Keratinocyte (primary cell): Measurements from ENCODE around the gene KIF24. TPM values are rescaled to one million over a fixed set of nuclear protein-coding genes. Genes with fewer than 3 reads are reported as not detected.
A peak's percentile ranks its signal among the peaks of the same experiment; 100 is the strongest.

ENCODE experiments used
- DNase-seq: peaks from one replicate; pipeline ENCODE4 v3.0.0-alpha.2; 2011; ENCODE audit warnings: low read depth, missing footprints, low spot score
- FAIRE-seq: peaks from 2 replicates; lab custom pipeline; 2011; peaks lifted over from hg19 to GRCh38; lab: Jason Lieb, UNC
- H2AFZ ChIP-seq: 2 replicates; pipeline ENCODE4 v1.6.0; 2012; ENCODE audit warnings: low read length, control low read depth, inconsistent platforms; ENCODE audit not compliant: control insufficient read depth
- H3K27ac ChIP-seq: 2 replicates; pipeline ENCODE4 v1.5.1; 2011; ENCODE audit warnings: low read length; ENCODE audit not compliant: control insufficient read depth, insufficient read depth
- H3K27me3 ChIP-seq: 3 replicates; pipeline ENCODE4 v1.6.0; 2011; ENCODE audit warnings: low read length; ENCODE audit not compliant: control insufficient read depth, insufficient read depth; ENCODE audit errors: extremely low read depth
- H3K36me3 ChIP-seq, 2 experiments: 2 replicates in 1 of 2; 3 replicates in 1 of 2; pipeline ENCODE4 v1.5.1; 2011; ENCODE audit warnings: low read length in 2 of 2, mild to moderate bottlenecking in 1 of 2; ENCODE audit not compliant: control insufficient read depth in 2 of 2, insufficient read depth in 2 of 2; ENCODE audit errors: extremely low read depth in 1 of 2
- H3K4me1 ChIP-seq: 3 replicates; pipeline ENCODE4 v1.5.1; 2011; ENCODE audit warnings: low read length; ENCODE audit not compliant: control insufficient read depth, insufficient read depth; ENCODE audit errors: extremely low read depth
- H3K4me2 ChIP-seq: 3 replicates; pipeline ENCODE4 v1.6.0; 2011; ENCODE audit warnings: low read depth, low read length; ENCODE audit not compliant: control insufficient read depth, insufficient read depth; ENCODE audit errors: extremely low read depth
- H3K4me3 ChIP-seq, 3 experiments: fragments of 200-600 bp in 1 of 3; sonication (generic) in 1 of 3; 2 replicates in 2 of 3; 3 replicates in 1 of 3; pipeline ENCODE4 v1.5.1; 2011 to 2016; ENCODE audit warnings: low read length in 3 of 3, mild to moderate bottlenecking in 3 of 3, control low read depth in 2 of 3, inconsistent platforms in 1 of 3, low read depth in 1 of 3, mixed read lengths in 1 of 3, mixed run types in 1 of 3, moderate library complexity in 1 of 3; ENCODE audit not compliant: control insufficient read depth in 2 of 3, insufficient read depth in 2 of 3; ENCODE audit errors: extremely low read depth in 1 of 3
- H3K79me2 ChIP-seq: 2 replicates; pipeline ENCODE4 v1.6.0; 2012; ENCODE audit warnings: low read length; ENCODE audit not compliant: control insufficient read depth, insufficient read depth
- H3K9ac ChIP-seq: 3 replicates; pipeline ENCODE4 v1.6.0; 2011; ENCODE audit warnings: low read length; ENCODE audit not compliant: control insufficient read depth, insufficient read depth; ENCODE audit errors: extremely low read depth
- H3K9me1 ChIP-seq: 3 replicates; pipeline ENCODE4 v1.6.0; 2011; ENCODE audit warnings: low read length; ENCODE audit not compliant: control insufficient read depth, insufficient read depth; ENCODE audit errors: extremely low read depth
- H3K9me3 ChIP-seq: 2 replicates; pipeline ENCODE4 v1.5.1; 2012; ENCODE audit warnings: low read depth, low read length; ENCODE audit not compliant: control insufficient read depth
- H4K20me1 ChIP-seq: 3 replicates; pipeline ENCODE4 v1.6.0; 2011; ENCODE audit warnings: low read length; ENCODE audit not compliant: control insufficient read depth, insufficient read depth; ENCODE audit errors: extremely low read depth
- EZH2 ChIP-seq: IDR thresholded peaks from one replicate; pipeline ENCODE4 v1.6.1; 2012; ENCODE audit warnings: inconsistent platforms, mild to moderate bottlenecking, low read length, moderate library complexity
- dilution Hi-C: fragments of 300-500 bp; cut with MboI; formaldehyde crosslinking; loops from one replicate; pipeline ENCODE4 v1.7.0; 2020; ENCODE audit warnings: low sequenced_read_pairs; ENCODE audit not compliant: extremely low pct_ligation_motif_present
- polyA plus RNA-seq, 5 experiments: library from polyadenylated mRNA; depleted of rRNA in 3 of 5; stranded (reverse) in 3 of 5; stranded (forward) in 1 of 5; unstranded in 1 of 5; fragments of >200 nt; gene quantifications; 1 replicate in 1 of 5; 2 replicates in 3 of 5; 3 replicates in 1 of 5; pipeline versions ENCODE4 v1.2.1 to v1.2.3, GENCODE V29; 2011 to 2012; ENCODE audit warnings: missing spikeins in 2 of 5, low read depth in 1 of 5, low replicate concordance in 1 of 5
- TF ChIP-seq, protein P1 (sequence below), 3 experiments: IDR thresholded peaks in 1 of 3; conservative IDR thresholded peaks in 1 of 3; optimal IDR thresholded peaks in 1 of 3; 2 replicates in 2 of 3; 3 replicates in 1 of 3; pipeline versions ENCODE3 to v1.5.1; 2011; ENCODE audit warnings: low read length in 3 of 3, mild to moderate bottlenecking in 3 of 3, moderate library complexity in 2 of 3, control low read depth in 1 of 3, inconsistent platforms in 1 of 3; ENCODE audit not compliant: insufficient read depth in 2 of 3; ENCODE audit errors: extremely low read depth in 1 of 3

Gene KIF24
- polyA plus RNA-seq, 1 donor (not counting 4 experiments of a cell fraction or from before 2014, with no cell fraction given): 1.8 TPM

DNA sequence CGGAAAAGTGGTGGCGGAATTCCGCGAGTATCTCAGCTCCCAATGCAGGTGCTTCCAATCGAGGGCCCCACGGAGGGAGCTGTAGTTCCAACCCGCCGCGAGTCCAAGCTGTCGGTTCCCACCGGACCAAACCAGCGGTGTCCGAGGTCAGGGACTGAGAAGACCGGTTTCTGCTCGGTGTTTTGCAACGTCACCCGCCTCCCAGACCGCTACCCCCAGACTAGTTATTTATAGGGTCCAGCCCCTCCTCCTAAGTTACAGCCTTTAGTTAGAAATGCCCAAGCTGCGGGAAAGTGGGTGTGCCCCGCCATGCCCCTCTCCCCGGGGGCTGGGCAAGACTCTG lies 48.3 kb upstream of the KIF24 start:
- Histone ChIP-seq H3K9me1 (no peaks in the 10 kb centered on the region), H2AFZ (peak overlapping the region; percentile 98), H3K9ac (peak overlapping the region; percentile 71), H3K27ac (no peak overlapping the region), H3K27me3 (peaks cover 16% of the 10 kb centered on the region), H3K79me2 (no peaks in the 10 kb centered on the region), H3K4me2 (peak overlapping the region; percentile 99), H3K4me1 (peaks cover 40% of the 10 kb centered on the region), H3K36me3 (no peaks in the 10 kb centered on the region), H3K9me3 (no peaks in the 10 kb centered on the region), H4K20me1 (peaks cover 4% of the 10 kb centered on the region), H3K4me3 (peak overlapping the region; percentile 70 to 74 (median 73))
- DNase-seq: no peak
- FAIRE-seq: no peak
- dilution Hi-C loops: no loop called here
- TF ChIP-seq, protein P1, sequence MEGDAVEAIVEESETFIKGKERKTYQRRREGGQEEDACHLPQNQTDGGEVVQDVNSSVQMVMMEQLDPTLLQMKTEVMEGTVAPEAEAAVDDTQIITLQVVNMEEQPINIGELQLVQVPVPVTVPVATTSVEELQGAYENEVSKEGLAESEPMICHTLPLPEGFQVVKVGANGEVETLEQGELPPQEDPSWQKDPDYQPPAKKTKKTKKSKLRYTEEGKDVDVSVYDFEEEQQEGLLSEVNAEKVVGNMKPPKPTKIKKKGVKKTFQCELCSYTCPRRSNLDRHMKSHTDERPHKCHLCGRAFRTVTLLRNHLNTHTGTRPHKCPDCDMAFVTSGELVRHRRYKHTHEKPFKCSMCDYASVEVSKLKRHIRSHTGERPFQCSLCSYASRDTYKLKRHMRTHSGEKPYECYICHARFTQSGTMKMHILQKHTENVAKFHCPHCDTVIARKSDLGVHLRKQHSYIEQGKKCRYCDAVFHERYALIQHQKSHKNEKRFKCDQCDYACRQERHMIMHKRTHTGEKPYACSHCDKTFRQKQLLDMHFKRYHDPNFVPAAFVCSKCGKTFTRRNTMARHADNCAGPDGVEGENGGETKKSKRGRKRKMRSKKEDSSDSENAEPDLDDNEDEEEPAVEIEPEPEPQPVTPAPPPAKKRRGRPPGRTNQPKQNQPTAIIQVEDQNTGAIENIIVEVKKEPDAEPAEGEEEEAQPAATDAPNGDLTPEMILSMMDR (optimal IDR thresholded peaks at IDR 0.05 in 1 of 3, IDR thresholded peaks at IDR 0.05 in 1 of 3, conservative IDR thresholded peaks at IDR 0.05 in 1 of 3; ENCODE audit: extremely low read depth in 1 of 3, insufficient read depth in 2 of 3, low read length in 3 of 3): no peak
- TF ChIP-seq EZH2: no peak

DNA sequence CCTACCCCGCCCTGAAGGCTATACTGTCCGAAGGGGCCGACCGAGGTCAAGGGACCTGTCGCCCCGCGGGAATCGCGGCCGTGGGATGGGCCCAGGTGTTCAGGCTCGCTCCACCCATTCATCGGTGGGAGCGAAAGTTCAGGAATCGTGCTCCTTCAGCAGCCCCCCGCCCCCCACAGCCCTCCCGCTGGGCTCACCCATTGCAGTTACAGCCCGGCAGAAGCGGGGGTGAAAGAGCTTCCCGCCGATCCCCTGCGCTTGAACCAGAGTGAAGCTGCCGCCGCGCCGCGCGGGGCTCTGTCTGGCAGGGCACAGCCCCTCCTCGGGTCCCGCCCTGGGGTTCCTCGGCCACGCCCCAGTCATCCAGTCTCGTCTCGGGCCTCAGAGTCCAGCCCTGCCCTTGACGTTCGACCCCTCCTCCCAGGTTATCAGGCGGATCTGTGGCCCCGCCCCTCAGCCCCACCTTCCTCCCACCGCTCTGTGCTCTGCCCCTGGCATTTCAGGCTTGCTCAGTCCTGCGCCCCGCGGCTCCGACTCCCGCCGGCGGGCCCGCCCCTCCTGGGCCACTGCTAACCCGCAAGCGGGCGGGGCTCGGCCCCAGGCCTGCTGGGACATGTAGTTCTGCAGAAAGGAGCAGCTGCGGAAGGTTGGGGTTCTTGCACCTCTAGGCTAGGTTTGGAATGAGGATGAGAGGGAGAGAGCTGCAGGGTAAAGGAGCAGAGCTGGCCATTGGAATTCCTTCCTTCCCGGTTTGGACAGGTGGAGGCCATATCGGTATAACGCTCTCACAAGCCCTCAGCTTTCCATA lies 47.7 kb upstream of the KIF24 start, which contains the start of gene MYORG:
TSS of gene MYORG (minus strand) at position 303 of the 808 bp plus-strand sequence. CDS start 3,955 bp downstream, outside the sequence.
- Histone ChIP-seq H3K9ac (peak within 1 kb of the TSS; percentile 71), H3K4me1 (peaks cover 41% of the 10 kb centered on the region), H3K27ac (peak within 1 kb of the TSS; percentile 13), H3K36me3 (peaks cover 0 to 1% of the 10 kb centered on the region in 2 experiments), H3K9me1 (no peaks in the 10 kb centered on the region), H3K79me2 (no peaks in the 10 kb centered on the region), H3K9me3 (peaks cover 2% of the 10 kb centered on the region), H3K4me2 (peak within 1 kb of the TSS; percentile 99), H4K20me1 (peaks cover 4% of the 10 kb centered on the region), H3K27me3 (peaks cover 14% of the 10 kb centered on the region), H3K4me3 (peak within 1 kb of the TSS; percentile 70 to 74 (median 73)), H2AFZ (peak within 1 kb of the TSS; percentile 98)
- peak; percentile 93 for DNase-seq
- peak; percentile 94 for FAIRE-seq
- no peak for TF ChIP-seq EZH2
- TF ChIP-seq, protein P1 (optimal IDR thresholded peaks at IDR 0.05 in 1 of 3, IDR thresholded peaks at IDR 0.05 in 1 of 3, conservative IDR thresholded peaks at IDR 0.05 in 1 of 3; ENCODE audit: extremely low read depth in 1 of 3, insufficient read depth in 2 of 3, low read length in 3 of 3): no peak
- dilution Hi-C loops: no loop called here
